AG09319 (cell line): ENCODE data around the gene KHDC1.
"Not testable (repeated sequence)": the region's sequence is repeated elsewhere in the genome, so short reads cannot be mapped to it uniquely, and the experiment has no call there.

Source experiments
- DNase-seq: peaks from one replicate; pipeline ENCODE4 v3.0.0-alpha.2; 2010; ENCODE audit warnings: low read depth; ENCODE audit errors: extremely low read depth
- CTCF ChIP-seq: IDR thresholded peaks from 2 replicates; pipeline ENCODE4 v1.5.1; 2011; ENCODE audit warnings: low read depth, mild to moderate bottlenecking, inconsistent platforms, low read length, moderate library complexity

The KHDC1 gene

DNA sequence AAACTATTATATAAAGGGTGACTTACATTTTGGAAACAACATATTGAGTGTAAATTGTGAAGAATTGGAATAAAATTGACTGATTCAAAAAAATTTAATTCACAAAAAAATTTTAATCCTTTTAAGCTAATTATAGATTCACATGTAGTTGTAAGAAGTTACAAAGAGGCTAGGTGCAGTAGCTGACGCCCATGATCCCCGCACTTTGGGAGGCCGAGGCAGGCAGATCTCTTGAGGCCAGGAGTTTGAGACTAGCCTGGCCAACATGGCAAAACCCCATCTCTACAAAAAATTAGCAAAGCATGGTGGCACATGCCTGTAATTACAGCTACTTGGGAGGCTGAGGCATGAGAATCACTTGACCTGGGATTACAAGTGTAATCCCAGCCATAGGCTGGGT, 30.3 kb upstream of the KHDC1 start:
- DNase-seq = no peak
- TF ChIP-seq CTCF = no peak

GRCh38 chr6:73290435-73290834, 27.4 kb upstream of the KHDC1 start:
- DNase-seq = no peak
- no peak for TF ChIP-seq CTCF

DNA sequence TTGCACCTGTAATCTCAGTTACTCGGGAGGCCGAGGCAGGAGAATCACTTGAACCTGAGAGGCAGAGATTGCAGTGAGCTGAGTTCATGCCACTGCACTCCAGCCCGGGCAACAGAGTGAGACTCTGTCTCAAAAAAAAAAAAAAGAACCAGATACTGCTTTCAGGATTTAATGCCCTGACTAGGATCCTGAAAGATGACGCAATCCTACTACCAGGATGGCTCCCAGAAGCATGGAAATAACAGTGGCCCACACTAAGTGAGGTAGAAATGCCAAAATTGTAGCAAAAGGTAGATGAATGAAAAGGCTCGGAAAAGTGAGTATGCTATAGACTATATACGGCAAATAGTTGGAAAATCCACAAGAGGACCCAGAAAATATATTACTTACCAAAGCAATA, 23.8 kb upstream of the KHDC1 start:
- no peak for TF ChIP-seq CTCF
- no peak for DNase-seq

- DNase-seq = no peak
- TF ChIP-seq CTCF = peak; percentile 56
These were observed 22.8 kb upstream of the KHDC1 start for GRCh38 chr6:73285674-73286283.

DNA sequence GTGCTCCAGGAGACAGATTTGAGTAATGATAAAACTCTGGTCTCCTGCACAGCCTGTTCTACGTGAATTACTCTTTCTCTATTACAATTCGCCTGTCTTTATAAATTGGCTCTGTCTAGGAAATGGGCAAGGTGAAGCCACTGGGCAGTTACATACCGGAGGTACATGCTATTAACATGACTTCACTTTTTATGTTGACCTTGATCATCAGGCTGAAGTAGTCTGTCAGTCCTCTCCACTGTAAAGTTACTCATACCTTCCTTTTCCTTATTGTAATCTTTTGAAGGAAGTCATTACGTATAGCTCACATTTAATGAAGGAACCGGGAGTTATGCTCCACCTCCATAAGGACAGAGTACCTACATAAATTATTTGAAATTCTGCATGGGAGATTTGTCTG, 19.9 kb upstream of the KHDC1 start:
- no peak for TF ChIP-seq CTCF
- no peak for DNase-seq

DNA sequence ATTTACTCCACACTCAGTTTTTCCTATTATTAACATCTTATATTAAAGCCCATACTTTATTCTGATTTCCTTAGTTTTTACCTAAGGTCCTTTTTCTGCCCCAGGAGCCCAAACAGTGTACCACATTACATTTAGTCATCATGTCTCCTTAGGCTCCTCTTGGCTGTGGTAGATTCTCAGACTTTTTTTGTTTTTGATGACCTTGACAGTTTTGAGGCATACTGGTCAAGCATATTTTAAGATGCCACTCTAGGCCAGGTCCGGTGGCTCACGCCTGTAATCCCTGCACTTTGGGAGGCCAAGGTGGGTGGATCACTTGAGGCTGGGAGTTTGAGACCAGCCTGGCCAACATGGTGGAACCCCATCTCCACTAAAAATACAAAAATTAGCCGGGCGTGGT, 18.7 kb upstream of the KHDC1 start:
- DNase-seq = not testable (repeated sequence)

DNA sequence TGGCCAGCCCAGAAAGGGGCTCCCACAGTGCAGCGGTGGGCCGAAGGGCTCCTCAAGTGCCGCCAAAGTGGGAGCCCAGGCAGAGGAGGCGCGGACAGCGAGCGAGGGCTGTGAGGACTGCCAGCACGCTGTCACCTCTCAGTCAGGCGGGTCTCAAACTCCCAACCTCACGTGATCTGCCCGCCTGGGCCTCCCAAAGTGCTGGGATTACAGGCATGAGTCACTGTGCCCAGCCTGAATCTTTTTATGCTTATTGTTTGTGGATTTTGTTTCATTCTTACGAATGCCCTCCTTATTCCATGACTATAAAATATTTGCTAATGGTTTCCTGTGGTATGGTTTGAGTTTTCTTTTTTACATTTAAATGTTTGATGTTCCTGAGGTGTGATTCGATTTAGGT, 6.3 kb upstream of the KHDC1 start:
- DNase-seq = not testable (repeated sequence)

DNA sequence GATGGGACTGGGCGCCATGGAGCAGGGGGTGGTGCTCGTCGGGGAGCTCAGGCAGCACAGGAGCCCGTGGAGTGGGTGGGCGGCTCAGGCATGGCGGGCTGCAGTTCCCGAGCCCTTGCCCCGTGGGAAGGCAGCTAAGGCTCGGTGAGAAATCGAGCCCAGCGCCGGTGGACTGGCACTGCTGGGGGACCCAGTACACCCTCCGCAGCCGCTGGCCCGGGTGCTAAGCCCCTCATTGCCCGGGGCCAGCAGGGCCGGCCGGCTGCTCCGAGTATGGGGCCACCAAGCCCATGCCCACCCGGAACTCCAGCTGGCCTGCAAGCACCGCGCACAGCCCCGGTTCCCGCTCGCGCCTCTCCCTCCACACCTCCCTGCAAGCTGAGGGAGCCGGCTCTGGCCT, 5.9 kb upstream of the KHDC1 start:
- DNase-seq = not testable (repeated sequence)

DNA sequence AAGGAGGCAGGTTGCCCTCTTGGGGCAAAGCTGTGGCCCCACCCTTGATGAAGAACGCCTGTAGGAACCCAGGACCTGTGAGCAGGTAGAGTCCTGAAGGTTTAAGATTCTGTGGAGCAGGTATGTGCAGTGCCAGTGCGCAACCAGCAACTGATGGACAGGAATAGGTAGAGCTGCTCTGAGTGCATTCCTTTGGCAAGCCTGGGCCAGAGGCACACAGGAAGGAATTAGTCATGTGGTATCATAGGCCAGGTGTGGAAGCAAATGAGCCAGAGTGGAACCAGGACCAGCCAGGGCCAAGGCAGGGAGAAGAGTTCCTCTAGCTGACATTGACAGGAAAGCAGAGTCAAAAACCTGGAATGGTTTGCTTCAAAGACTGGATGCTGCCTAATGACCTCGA, 1.4 kb upstream of the KHDC1 start:
- no peak for TF ChIP-seq CTCF
- DNase-seq = no peak
